GM12872 (cell line): ENCODE measurements around the gene FOLR1.

ENCODE experiments used
- TF ChIP-seq, protein P1 (sequence below): IDR thresholded peaks from 3 replicates; pipeline ENCODE4 v1.5.1; 2011; ENCODE audit warnings: low read depth, mild to moderate bottlenecking, low read length, moderate library complexity; ENCODE audit not compliant: insufficient read depth

The FOLR1 gene

DNA sequence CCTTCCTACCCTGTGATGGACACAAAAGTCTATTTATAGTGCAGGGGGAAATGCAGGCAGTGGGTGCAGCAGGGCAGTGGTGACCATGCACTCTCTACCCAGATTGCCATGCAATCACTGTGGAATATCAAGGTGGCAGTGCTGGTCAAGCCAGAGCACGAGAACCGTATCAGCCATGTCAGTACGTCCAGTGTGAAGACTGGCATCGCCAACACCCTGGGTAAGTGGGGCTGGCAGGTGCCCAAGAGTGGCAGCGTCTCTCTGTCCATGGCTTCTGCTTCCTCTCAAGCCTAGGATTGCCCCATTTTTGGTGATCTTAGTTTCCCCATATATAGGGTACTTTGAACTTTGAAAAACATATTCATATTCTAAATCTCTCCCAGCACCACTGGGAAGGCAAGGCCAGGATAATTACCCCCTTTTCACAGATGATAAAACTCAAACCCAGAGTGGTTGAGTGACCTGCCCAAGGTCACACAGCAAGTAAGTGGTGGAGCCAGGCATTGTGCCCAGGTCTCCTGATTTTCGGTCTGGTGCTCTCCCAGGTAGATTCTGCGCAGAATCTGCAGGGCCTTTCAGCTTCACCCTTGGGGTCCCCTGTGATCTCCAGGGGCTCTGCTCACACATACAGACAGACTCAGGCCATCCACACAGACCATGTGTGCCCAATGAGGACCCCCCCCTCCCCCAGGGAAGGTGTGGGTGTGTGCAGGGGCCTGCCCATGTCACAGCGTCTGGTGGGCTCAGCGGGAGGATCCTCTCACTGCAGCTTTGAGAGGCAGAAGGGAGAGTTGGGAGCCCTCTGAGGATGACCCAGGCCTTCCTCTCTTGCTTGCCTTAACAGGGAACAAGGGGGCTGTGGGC is 39.7 kb downstream of the FOLR1 start:
- TF ChIP-seq, protein P1, sequence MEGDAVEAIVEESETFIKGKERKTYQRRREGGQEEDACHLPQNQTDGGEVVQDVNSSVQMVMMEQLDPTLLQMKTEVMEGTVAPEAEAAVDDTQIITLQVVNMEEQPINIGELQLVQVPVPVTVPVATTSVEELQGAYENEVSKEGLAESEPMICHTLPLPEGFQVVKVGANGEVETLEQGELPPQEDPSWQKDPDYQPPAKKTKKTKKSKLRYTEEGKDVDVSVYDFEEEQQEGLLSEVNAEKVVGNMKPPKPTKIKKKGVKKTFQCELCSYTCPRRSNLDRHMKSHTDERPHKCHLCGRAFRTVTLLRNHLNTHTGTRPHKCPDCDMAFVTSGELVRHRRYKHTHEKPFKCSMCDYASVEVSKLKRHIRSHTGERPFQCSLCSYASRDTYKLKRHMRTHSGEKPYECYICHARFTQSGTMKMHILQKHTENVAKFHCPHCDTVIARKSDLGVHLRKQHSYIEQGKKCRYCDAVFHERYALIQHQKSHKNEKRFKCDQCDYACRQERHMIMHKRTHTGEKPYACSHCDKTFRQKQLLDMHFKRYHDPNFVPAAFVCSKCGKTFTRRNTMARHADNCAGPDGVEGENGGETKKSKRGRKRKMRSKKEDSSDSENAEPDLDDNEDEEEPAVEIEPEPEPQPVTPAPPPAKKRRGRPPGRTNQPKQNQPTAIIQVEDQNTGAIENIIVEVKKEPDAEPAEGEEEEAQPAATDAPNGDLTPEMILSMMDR, result no peak

DNA sequence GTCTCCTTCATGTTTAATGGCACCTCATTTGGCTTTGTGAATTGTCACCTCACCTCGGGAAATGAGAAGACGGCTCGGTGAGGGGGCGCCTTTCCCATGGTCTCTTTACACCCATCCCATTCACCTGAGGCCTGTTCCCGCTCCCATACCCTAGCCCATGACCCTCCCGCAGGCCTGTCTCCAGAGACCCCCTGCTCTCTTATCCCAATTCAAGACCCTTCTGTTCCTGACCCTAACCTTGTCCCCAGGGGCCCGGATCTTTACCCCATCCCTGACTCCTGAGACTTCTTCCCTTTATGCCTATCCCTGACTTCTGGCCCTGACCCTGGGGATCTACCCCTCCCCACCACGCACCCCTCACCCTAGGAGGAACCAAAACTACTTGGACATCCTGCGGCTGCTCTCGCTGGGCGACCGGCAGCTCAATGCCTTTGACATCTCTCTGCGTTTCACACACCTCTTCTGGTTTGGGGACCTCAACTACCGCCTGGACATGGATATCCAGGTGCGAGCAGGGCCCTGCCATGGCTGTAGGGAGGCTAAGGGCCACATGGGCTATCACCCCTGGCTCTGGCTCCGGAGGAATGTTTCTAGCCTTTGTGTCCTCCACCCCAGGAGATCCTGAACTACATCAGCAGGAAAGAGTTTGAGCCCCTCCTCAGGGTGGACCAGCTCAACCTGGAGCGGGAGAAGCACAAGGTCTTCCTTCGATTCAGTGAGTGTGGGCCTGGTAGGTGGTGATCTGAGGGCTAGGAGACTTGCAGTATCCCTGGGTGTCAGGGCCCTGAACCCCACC is 40.5 kb downstream of the FOLR1 start:
- TF ChIP-seq, protein P1, result no peak

DNA sequence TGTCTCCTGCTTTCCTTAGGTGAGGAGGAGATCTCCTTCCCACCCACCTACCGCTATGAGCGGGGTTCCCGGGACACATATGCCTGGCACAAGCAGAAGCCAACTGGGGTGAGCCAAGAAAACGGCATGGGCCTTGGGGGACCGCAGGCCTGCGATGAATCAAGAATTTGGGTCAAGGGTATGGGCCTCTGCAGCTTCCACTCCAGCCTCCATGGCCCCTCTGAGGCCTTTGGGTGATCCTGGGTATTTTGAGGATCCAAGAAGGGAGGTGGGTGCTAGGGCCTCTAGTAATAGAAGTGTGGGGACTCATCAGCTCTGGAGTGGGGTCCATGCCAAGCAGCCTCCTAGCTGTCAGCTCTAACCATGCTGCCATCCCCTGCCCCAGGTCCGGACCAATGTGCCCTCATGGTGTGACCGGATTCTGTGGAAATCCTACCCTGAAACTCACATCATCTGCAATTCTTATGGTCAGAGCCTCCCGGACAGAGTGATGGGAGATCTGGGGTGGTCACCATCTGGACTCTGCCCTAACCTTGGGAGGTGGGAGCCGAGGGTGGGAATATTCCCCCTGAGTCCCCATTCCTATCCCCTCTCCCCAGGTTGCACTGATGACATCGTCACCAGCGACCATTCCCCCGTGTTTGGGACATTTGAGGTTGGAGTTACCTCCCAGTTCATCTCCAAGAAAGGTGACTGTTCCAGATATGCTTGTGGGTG is 41.3 kb downstream of the FOLR1 start:
- TF ChIP-seq, protein P1, result no peak

DNA sequence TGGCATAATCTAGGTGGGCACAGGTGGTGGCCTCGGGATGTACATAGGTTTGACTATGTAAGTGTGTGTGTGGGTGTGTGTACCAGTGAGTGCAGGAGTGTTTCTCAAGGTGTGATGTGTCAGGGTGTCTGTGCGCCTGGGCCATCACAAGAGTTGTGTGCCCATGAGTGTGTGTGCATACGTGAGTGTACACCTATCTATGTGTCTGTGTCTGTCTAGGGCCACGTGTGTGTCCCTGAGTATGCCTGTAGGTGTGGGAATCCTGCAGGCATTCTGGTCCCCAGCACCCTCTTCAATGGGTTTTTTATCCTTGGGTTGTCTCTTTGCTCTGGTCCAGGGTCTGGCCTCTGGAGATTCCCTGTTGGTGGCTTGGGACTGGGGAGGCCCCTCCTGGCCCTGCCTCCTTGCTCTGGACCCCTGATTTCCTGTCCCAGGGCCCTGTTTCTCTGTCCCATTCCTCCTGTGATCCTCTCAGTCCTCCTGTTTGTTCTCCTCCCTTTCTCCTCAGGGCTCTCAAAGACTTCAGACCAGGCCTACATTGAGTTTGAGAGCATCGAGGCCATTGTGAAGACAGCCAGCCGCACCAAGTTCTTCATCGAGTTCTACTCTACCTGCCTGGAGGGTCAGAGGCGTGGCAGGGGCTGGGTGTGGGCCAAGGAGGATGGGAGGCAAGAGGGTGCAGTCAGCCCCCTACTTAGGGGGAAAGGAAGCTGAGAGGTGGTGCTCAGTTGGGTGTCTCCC is 42.0 kb downstream of the FOLR1 start:
- TF ChIP-seq, protein P1, result no peak

DNA sequence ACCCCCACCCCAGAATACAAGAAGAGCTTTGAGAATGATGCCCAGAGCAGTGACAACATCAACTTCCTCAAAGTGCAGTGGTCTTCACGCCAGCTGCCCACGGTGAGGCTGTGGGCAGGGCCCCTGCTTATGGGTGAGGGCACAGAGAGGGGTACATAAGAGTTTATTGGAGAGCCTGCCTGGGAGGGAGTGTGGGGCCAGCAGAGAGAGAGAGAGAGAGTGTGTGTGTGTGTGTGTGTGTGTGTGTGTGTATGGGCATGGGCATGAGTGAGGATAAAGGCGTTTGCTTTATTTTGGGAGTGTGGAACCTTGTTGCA is 42.5 kb downstream of the FOLR1 start:
- TF ChIP-seq, protein P1, result no peak

DNA sequence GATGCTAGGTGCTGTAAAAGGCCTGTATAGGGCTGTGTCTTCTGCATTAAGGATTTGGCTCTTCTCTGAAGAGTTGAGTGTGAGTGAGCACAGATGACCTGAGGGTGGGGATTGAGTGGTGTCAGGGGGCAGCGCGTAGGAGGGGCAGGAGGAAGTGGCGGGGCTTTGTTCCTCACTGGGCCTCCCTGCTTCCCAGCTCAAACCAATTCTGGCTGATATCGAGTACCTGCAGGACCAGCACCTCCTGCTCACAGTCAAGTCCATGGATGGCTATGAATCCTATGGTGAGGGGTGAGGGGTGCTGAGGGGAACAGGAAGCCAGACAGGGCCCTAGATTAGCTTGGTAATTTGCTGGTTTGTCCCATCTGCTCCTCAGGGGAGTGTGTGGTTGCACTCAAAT is 43.0 kb downstream of the FOLR1 start:
- TF ChIP-seq, protein P1, result no peak
